ENCODE data around the gene SPECC1. TPM values are rescaled to one million over a fixed set of nuclear protein-coding genes. Genes with fewer than 3 reads are reported as not detected.
"Not testable (repeated sequence)": the region's sequence is repeated elsewhere in the genome, so short reads cannot be mapped to it uniquely, and the experiment has no call there.

SPECC1 gene
- total RNA-seq, 1 donor from 2014 or later: 10.1 TPM

GRCh38 chr17:20189979-20190378, 180.8 kb downstream of the SPECC1 start:
- intact Hi-C loops (cut with DNase I): no loop called here

GRCh38 chr17:20190605-20191004, 181.4 kb downstream of the SPECC1 start:
- intact Hi-C loops (cut with DNase I): no loop called here
- DNase-seq (ENCODE audit: low spot score): no peak

More at GRCh38 chr17:20189979-20190378, 180.8 kb downstream of the SPECC1 start:
- DNase-seq (ENCODE audit: low spot score): no peak

DNA sequence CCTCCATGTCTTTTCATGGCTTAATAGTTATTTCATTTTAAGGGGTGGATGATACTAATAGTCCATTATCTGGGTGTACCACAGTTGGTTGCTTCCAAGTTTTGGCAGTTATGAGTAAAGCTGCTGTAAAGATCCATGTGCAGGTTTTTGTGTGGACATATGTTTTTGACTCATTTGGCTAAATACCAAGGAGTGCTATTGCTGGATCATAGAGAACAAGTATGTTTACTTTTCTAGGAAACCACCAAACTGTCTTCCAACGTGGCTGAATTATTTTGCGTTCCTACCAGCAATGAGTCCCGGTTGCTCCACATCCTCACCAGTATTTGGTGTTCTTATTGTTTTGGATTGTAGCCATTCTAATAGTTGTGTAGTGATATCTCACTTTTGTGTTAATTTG, 181.9 kb downstream of the SPECC1 start:
- intact Hi-C loops (cut with DNase I): no loop called here
- DNase-seq (ENCODE audit: low spot score): no peak

DNA sequence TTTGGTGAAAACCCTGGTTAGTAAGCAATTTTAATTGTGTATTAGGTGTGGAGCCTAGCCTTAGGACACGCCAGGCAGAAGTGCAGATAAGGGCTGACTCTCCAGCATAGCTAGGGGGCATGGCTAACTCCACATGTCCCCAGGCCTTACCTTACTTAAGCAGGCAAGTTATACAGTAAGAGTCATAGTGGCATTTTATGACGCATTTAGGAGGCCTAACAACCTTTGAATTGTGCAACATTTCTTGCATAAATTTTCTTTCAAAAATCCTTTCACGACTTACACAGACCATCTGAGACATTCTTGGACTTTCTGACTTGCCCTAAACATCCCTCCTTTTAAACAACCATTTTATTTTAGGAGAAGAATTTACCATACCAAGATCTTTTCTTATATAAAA, 187.1 kb downstream of the SPECC1 start:
- DNase-seq (ENCODE audit: low spot score); intact Hi-C loops (cut with DNase I): not testable (repeated sequence)

DNA sequence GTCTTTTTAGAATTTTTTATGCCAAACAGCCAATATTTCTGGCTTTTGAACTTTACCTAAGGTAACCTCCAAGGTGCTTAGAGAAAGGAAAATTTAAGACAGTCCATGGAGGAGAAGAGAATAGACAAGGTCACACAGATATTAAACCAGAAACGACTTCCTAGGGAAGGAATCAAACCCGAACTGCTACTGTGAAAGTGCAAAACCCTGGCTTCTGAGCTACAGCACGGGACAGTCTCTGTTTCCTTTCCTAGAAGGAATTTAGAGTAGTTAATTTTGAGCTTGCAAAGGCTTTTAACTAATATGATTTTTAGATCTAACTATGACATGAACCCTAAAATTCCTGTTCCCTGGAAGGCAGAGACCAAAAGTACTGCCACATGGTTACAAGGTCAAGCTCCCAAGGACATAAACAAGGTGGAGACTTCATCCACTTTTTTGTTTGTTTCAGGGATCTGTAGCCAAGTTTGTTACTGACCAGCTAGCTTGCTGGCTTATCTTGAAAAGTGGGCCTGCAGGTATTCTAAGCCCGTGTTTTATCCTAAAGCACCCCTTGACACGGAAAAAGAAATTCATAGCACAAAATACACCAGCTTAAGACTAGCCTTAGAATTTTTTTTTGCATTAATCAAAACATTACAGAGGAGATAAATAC, 188.2 kb downstream of the SPECC1 start:
- DNase-seq (ENCODE audit: low spot score): no peak
- intact Hi-C loops (cut with DNase I): no loop called here

DNA sequence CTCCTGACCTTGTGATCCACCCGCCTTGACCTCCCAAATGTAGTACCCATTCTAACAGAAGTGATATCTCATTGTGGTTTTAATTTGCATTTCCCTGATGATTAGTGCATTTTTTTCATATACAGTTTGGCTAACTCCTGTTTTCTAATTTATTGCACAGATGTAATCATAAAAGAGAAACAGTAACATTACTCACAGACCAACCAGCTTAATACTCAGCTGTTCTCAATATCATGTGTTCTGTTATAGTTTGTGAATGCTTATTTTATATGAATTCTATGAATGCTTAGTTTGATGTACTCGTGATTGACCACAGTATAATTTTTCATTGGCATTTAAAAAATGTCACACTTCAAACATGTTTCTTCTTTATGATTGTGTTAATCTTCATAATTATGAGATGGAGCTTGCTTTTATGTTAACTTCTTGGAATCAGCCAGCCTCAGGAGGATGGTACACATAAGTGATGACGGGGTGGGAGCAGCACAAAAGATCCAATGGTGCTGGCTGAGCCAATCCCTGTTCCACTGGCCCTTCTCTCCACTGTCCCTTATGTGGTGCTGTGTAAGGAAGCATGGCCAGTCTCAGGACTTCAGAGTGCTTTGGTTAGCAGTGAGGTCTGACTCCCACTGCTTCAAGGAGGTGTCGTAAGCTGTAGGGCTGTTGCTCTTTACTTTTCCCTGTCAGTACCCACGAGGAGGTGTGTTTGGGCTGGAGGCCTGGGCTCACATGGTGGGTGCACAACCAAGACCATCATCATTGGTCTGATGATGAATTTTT, 191.0 kb downstream of the SPECC1 start:
- DNase-seq (ENCODE audit: low spot score): no peak
- intact Hi-C loops (cut with DNase I): no loop called here

DNA sequence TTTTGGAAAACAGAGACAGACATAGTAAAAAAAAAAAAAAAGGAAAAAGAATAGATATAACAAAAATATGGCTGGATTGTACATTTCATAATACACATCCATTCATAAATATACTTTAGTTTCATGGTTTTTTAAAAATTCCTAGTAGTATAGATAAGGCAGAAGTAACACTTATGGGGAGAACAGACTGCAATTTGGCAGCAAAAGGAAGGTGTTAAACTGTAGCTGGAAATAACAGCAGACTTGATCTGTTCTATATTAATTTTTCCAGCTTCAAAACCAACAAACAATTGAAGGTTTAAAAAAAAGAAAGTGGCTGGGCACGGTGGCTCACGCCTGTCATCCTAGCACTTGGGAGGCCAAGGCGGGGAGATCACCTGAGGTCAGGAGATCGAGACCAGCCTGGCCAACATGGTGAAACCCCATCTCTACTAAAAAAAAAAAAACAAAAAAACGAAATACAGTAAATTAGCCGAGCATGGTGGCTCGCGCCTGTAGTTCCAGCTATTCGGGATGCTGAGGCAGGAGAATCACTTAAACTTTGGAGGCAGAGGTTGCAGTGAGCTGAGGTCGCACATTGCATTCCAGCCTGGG, 191.8 kb downstream of the SPECC1 start:
- intact Hi-C loops (cut with DNase I): no loop called here
- no peak for DNase-seq (ENCODE audit: low spot score)

GRCh38 chr17:20202141-20202621, 193.0 kb downstream of the SPECC1 start:
- no peak for DNase-seq (ENCODE audit: low spot score)

DNA sequence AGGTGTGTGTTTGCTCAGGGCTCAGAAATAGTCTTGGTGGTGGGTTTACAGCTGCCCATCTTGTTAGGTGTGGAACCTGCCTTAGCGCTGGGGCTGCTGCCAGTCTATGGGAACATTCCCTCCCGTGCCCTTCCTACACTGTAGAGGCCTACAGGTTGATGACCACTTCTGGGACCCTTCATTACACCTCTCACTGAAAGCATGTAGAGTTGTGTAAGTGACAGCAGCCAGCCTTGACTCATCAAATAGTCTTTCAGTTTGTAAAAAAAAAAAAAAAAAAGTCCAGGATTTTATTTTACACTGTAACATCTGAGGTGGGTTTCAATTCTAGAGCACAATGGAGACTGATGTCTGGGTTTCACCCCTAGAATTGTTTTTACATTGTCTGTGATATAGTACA, 193.9 kb downstream of the SPECC1 start:
- intact Hi-C loops (cut with DNase I): no loop called here
- DNase-seq (ENCODE audit: low spot score): no peak

More at GRCh38 chr17:20202141-20202621, 193.0 kb downstream of the SPECC1 start:
- intact Hi-C loops (cut with DNase I): no loop called here

- intact Hi-C loops (cut with DNase I): no loop called here
- DNase-seq (ENCODE audit: low spot score): no peak
Observed at GRCh38 chr17:20203761-20204263, 194.7 kb downstream of the SPECC1 start.

GRCh38 chr17:20205609-20206008, 196.4 kb downstream of the SPECC1 start:
- intact Hi-C loops (cut with DNase I): no loop called here
- DNase-seq (ENCODE audit: low spot score): no peak

DNA sequence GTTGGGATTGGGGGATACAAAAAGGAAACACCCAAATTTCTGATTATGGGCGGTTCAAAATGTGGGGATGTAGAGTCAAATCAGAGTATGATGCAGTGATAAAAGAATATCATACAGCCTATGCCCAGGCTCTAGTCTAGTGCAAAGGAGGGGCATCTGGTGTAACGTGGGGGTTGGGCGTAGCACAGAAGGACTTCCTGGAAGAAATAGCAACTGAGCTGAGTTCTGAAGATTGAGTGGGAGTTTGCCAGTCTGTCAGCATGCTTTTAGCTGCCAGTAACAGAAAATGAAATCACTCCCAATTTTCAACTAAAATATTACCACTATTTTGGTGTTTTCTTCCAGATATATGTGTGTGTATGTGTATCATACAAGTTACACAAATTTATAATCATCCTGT, 196.9 kb downstream of the SPECC1 start:
- DNase-seq (ENCODE audit: low spot score): no peak
- intact Hi-C loops (cut with DNase I): no loop called here

- intact Hi-C loops (cut with DNase I): no loop called here
- no peak for DNase-seq (ENCODE audit: low spot score)
Observed at GRCh38 chr17:20206591-20206990, 197.4 kb downstream of the SPECC1 start.

- intact Hi-C loops (cut with DNase I): no loop called here
- no peak for DNase-seq (ENCODE audit: low spot score)
Observed at GRCh38 chr17:20207262-20207985, 198.3 kb downstream of the SPECC1 start.

DNA sequence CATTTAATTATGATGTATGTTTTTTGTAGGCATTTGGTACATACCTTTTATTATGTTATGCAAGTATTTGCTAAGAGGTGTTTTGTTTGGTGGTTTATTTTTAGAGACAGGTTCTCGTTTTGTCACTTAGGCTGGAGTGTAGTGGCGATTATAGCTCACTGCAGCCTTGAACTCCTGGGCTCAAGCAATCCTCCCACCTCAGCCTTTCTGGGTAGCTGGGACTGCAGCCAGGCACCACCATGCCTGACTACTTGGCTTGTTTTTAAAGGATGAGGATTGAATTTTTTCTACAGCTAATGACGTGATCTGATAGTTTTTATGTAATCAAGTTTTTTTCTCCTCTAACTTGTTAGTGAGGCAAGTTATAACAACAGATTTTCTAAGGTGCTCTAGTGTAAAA, 199.6 kb downstream of the SPECC1 start:
- intact Hi-C loops (cut with DNase I): no loop called here
- no peak for DNase-seq (ENCODE audit: low spot score)

DNA sequence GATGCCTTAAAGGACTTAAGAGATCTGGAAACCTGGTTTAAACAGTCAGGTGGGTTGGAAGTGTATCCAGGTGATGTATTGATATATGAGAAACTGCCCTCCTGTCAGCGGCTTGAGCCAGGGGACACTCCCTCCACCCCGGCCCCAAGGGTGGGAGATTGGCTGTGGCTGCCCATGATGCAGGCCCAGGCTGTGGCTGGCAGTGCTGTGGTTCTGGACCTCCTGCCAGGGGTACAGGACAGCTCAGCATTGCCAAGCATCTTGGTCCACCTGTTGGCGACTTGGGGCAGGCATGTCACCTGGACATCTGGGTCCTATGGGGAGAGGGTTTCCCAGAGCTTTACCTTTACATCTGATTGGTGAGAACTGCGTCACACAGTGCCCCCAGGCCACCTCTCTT, 201.0 kb downstream of the SPECC1 start:
- DNase-seq (ENCODE audit: low spot score): no peak
- intact Hi-C loops (cut with DNase I): no loop called here

- intact Hi-C loops (cut with DNase I): no loop called here
Observed at GRCh38 chr17:20210614-20211013, 201.5 kb downstream of the SPECC1 start.

DNA sequence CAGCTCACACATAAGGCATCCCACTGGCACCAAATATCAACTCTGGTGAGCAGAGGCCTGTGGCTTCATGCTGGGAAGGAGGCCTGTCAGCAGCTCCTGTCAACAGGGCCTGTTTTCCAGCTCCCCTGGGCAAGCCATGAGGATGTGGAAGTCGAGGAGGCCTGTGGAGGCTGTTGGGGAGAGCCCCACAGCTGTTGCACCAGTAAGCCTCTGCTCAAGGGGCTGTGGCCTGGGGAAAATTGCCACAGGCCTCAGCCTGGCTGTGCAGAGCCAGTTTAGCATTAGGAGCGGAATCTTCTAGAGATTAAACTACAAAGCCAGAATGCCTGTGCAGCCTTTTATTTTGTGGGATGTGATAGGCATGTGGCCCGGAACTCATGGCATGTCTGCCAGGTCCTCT, 202.1 kb downstream of the SPECC1 start:
- DNase-seq (ENCODE audit: low spot score): no peak
- intact Hi-C loops (cut with DNase I): no loop called here

More at GRCh38 chr17:20210614-20211013, 201.5 kb downstream of the SPECC1 start:
- DNase-seq (ENCODE audit: low spot score): no peak

DNA sequence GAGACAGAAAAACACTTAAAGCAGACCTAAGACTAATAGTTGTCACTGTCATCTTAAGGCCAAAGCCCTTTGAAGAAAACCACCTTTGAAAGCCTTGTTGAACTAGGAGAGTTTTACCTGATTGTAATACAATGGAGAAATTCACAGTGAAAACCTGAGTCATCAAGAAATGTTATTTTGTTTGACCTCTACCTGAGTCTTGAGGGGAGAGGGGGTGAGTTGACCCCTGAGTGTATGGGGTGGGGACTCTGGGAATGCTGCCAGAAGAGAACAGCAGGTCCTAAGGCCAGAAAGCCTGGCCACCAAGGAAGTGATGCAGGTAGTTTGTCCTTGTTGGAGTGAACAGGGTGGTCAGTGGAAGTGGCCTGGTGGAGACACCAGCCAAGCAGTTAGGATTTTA, 204.3 kb downstream of the SPECC1 start:
- no peak for DNase-seq (ENCODE audit: low spot score)
- intact Hi-C loops (cut with DNase I): no loop called here

GRCh38 chr17:20214794-20215193, 205.6 kb downstream of the SPECC1 start:
- no peak for DNase-seq (ENCODE audit: low spot score)
- intact Hi-C loops (cut with DNase I): no loop called here

Data from cardiac septum (tissue), 1 donor.